Activated CD8-positive, alpha-beta memory T cell treated with anti-CD3 and anti-CD28 coated beads, Interleukin-2, amount 50 U/mL, for 48 hours (primary cell): ENCODE data around the gene CNNM1.

Source experiments
- DNase-seq: peaks from one replicate; pipeline ENCODE4 v3.0.0-alpha.2; 2020

The CNNM1 gene

GRCh38 chr10:99375426-99375825 is 46.3 kb downstream of the CNNM1 start:
- DNase-seq: no peak

DNA sequence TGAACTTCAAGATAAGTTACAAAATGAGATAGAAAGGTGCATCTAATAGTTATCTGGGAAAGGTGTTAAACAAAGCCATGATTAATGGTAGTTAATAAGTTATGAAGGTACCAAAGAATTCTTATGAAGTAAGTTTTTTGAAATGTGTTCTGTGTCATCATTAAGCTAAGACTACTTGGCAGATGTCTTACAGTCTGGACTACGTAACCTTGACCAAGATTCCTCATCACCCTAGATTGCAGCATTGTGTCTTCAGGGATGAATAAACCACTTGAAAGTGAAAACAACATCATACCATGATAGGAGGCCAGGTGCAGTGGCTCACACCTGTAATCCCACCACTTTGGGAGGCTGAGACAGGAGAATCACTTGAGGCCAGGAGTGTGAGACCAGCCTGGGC is 53.0 kb downstream of the CNNM1 start:
- DNase-seq: no peak

DNA sequence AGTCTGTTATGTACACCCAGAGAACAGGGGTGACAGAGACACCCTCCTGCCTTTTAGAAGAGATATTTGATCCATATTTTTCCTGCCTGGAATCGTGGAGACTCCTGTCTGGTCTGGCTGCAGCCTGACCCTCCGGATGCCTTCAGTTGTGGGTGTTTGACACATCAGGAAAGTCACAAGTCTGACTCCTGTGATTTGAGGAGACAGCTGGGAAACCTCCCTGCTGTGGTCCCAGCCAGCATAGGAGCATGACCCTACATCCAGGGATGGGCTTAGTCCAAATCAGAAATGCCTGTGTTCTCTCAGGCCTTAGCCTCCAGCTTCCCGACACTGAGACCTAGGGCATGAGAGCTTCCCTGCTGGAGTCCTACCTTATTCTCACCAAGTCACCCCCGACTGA is 57.9 kb downstream of the CNNM1 start:
- no peak for DNase-seq

DNA sequence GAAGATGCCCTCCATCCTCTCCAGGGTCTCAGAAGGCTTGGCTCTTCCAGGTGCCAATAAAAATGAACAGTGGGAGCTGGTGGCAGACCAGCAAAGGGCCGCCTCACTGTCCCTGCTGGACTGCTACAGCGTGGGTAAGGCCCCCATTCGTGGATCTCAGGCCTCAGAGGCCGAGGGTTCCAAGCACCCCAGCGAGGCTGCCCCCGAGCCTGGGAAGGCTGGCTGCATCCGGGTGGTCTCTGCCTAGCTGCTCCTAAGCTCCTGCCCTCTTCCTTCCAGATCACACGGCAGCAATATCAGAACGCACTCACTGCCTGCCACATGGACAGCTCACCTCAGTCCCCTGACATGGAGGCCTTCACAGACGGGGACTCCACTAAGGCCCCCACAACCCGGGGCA is 58.4 kb downstream of the CNNM1 start:
- DNase-seq: no peak

- DNase-seq: no peak
Observed at GRCh38 chr10:99389729-99390480, 60.7 kb downstream of the CNNM1 start.

GRCh38 chr10:99391346-99391745 is 62.2 kb downstream of the CNNM1 start:
- no peak for DNase-seq

GRCh38 chr10:99393036-99393435 is 63.9 kb downstream of the CNNM1 start:
- DNase-seq: no peak

GRCh38 chr10:99393683-99394082 is 64.5 kb downstream of the CNNM1 start:
- DNase-seq: no peak

GRCh38 chr10:99394256-99394655 is 65.1 kb downstream of the CNNM1 start:
- no peak for DNase-seq

- DNase-seq: no peak
Observed at GRCh38 chr10:99394761-99395386, 65.7 kb downstream of the CNNM1 start.

DNA sequence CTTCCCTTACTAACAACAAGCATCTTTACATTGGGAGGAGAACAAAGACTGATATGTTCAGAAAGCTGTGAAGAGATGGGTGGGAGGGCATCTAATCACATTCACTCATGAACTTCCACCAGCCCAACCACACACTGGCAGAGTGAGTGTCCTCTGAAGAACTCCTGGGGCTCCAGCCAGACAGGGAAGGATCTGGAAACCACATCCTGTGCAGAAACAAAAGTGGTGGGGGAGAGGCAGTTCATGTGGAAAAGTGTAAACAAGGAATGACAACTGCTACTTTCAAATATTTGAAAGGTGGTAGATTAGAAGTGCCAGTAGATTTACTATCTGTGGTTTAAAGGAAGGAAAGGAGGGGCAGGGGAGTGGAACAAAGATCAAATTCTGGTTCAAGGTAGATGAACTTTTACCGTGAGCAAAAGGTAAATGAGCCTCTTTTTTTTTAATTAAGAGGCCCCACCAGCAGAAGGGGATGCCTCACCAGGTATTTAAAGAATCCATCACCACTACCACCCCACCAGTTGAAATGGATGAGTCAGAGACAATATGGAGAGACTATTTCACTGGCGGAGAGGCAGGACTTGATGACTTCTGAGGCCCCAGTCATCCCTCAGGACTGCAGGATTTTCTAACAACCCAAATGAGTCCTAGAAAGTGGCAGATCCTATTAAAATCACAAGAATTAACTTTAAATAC is 66.7 kb downstream of the CNNM1 start:
- DNase-seq: no peak

DNA sequence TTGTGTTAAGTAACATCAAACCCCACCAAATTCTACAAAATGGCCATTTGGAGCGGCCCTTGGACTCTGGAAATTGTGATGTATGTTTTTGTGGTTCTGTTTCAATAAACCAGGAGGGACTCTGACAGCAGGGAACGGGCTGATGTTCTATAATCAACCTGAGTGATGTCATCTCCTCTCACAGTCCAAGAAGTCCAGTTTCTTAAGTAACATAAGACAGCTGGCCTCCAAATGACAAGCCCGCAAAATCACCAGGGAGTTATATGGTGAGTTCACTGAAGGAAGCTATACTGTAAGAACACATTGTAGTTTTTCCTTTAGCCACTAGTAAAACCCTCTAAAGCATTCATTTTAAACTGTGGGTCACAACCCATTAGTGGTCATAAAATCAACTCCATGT is 67.3 kb downstream of the CNNM1 start:
- DNase-seq: no peak

DNA sequence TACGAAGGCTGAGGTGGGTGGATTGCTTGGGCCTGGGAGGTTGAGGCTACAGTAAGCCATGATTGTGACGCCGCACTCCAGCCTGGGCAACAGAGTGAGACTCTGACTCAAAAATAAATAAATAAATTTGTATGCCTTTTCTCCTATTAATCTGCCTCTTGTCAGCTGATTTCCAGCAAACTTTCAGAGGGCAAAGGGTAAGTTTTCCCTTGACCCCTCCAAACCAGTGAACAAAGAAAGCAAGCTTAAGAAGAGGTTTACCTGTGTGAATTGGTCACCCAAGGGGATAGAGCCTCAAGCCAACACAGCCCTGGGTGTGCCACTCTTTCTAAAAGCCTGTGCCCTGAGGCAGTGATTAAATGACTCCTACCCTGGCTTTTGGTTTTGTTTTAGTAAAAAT is 70.5 kb downstream of the CNNM1 start:
- no peak for DNase-seq

DNA sequence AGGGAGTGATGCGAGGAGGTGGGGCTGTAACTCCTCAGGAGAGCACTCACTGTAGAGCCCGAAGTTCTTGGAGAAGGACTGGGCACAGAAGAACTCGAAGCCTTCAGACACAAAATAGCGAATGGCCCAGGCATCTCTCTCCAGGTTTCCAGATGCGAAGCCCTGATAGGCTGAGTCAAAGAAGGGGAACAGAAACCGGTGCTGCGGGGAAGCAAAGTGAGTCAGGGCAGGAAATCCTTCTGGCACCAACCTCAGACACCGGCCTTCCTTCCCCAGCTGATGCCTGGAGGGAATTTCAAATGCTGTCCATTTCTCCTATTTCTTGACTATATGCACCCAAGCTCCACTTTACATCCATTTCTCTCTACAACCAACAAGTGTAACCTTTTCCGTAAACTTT is 74.5 kb downstream of the CNNM1 start:
- no peak for DNase-seq

GRCh38 chr10:99406149-99406548 is 77.0 kb downstream of the CNNM1 start:
- DNase-seq: no peak

GRCh38 chr10:99410146-99410545 is 81.0 kb downstream of the CNNM1 start:
- no peak for DNase-seq

- no peak for DNase-seq
Observed at GRCh38 chr10:99410876-99411275, 81.7 kb downstream of the CNNM1 start.

DNA sequence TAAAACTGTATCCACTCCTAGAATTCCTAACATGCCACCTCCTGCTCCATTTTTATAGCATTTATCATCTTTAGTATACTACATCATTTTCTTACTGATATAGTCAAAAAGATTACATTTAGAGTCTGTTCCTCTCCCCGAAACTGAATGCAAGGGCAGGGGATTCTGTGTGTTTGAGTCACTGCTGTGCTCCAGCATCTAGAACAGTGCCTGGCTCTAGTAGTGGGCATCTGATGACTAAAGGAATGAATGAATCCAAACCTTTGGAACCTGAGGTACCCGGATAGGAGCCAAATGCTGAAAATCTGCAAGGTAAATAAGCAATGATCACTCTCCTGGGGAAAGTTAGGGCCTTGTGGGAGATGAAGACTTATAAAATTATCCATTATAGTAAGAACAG is 82.4 kb downstream of the CNNM1 start:
- DNase-seq: no peak

DNA sequence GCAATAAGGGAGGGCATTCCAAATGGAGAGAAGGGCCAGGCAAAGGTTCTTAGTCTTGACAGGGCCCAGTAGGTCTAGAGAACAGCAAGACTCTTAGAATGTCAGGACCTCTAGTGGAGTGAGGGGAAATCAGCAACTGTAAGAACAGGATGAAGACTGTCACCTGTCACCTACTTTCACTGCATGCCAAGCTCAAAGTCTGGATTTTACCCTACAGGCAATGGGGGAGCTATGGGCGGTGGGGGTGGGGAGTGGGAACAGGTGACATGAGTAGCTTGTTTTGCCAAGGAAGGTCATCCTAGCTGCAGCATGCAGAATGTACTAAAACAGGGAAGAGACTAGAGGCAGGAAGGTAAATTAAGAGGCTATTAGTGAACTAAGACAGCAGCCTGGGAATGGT is 82.9 kb downstream of the CNNM1 start:
- no peak for DNase-seq

DNA sequence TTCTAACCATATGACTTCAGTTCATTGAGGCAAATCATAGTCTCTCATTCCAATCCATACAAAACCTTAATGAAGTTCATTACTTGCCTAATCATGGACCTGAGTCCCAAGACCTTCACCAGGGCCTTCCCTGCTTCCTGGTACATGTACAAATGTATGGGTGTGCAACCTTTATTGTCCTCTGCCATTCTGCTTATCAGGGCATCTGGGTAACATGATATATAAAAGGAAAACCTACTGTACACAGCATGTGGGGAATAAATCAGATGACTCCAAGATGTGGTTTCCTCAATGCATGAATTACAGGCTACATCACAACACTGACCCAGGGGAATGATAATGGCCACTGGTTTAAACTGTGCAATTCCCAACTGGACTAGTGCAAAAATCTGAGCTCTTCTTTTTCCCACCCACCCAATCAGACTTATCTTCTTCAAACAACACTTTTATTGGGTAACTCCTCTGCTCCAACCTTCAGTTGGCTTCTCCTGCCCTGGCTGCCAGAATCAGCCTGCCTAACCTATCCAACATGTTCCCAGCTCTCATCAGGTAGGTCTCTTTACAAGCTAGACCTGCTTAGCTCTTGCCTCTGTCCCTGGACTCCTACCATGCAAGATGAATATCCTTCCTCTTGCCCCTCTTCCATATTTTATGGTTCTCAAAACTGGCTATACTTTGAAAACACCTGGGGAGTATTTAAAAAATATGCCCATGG is 89.9 kb downstream of the CNNM1 start:
- DNase-seq: no peak

DNA sequence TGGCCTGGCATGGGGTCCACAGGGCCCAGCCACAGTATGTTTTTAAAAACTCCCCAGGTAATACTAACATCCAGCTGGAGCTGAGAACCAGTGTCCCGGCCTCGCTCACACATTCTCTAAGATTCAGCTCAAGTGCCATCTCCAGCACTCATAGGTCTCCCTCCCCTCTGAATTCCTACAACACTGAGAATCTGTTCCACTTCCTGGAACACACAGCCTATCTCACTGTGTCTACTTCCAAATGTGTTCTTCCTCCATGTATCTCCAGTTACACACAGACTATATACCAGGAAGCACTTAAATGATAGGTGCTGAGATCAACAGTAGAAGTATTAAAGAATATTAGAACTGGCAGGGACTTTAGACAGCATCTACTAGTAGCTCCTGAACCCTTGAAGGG is 90.5 kb downstream of the CNNM1 start:
- DNase-seq: no peak

DNA sequence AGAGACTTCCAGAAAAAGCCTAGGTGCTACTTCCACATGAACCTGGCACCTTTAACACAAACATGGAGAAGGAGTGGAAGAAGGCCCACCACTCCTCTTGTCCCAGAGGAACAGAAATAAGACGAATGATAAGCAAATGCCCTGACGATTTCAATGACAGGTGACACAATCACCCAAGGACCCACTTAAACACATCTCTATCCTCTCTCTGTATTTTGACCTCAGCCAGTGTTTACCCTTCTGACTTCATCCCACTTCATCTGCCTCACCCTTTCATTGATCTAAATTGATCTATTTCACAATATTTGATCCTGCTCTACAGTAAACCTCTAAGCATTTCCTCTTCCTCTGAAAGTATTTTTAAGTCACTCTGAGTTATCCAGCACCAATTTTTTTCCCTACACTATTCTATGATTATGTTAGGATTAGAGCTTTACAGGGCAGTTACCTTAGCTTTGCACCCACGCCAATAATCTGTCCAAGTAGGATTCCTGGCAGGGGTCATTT is 92.1 kb downstream of the CNNM1 start:
- DNase-seq: no peak

DNA sequence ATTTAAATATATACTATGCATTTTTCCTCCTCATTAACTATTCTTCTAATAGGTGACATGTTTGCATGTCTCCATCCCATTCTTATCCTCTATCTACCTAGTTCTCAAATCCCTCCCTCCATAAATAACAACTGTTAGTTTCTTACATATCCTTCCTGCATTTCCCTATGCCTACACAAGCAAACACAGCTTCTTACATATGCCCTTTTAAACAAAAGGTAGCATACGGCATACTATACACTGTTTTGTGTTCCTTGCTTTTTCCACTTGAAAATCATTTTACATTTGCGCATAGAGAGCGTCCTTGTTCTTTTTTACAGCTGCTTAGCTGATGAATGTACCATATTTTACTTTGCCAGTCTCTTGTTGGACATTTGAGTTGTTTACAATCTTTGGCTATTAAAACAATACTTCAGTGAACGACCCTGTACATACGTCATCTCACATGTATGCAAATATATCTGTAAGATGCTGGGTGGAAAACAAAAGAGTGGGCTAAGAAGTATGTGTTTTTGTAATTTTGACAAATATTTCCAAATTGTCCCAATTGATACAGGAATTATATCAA is 93.5 kb downstream of the CNNM1 start:
- no peak for DNase-seq
